Measurements from ENCODE around the gene SPDYE4.

Gene SPDYE4

DNA sequence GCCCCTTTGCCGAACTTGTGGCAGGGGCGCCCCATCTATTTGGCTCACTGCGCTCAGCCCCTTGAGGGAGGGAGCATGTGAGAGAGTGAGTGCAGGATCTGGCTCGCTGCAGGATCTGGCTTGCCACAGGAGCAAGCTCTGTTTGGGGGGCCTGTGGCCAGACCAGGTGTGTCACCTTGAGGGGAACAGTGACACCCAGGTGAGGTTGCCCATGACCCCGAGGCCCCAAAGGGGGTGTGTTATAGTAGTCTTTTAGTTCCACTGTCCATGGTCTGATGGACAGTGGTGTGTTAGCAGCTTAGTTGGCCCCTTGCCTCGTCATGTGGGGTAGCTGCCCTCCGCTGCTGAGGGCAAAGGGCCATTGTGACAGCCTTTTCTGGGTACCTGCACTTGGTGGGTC is 55.3 kb downstream of the SPDYE4 start:
- no peak for DNase-seq (ENCODE audit: low spot score)
- no peaks in the 10 kb centered on the region for H3K36me3 Mint-ChIP-seq (ENCODE audit: low read depth)
- H3K27me3 Mint-ChIP-seq (ENCODE audit: low read depth): peaks cover 16% of the 10 kb centered on the region
- H3K4me3 Mint-ChIP-seq: no peak overlapping the region
- H3K27ac Mint-ChIP-seq: no peak overlapping the region
- no peaks in the 10 kb centered on the region for H3K9me3 Mint-ChIP-seq
- peaks cover 2% of the 10 kb centered on the region for H3K4me1 Mint-ChIP-seq (ENCODE audit: low read depth)

DNA sequence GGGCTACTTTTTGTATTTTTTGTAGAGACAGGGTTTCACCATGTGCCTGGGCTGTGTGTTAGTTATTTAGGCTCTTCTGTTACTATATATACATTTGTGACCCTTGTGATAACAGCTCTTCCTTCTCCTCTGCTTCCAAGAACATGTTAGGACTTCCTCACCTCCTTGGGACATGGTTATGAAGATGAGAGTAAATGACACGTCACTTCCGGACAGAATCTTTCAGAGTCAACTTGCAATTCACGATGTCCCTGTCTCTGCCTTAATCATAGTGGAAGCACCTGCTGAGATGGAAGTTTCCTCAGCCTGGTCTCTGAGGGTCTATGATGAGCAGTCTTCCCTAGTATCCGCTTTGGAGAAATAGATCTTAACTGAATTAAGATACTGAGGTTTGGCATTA is 56.6 kb downstream of the SPDYE4 start:
- Mint-ChIP-seq H3K36me3 (ENCODE audit: low read depth) (no peaks in the 10 kb centered on the region), H3K9me3 (no peaks in the 10 kb centered on the region), H3K4me1 (ENCODE audit: low read depth) (peaks cover 2% of the 10 kb centered on the region), H3K4me3 (no peak overlapping the region), H3K27ac (no peak overlapping the region), H3K27me3 (ENCODE audit: low read depth) (peaks cover 14% of the 10 kb centered on the region)
- no peak for DNase-seq (ENCODE audit: low spot score)

DNA sequence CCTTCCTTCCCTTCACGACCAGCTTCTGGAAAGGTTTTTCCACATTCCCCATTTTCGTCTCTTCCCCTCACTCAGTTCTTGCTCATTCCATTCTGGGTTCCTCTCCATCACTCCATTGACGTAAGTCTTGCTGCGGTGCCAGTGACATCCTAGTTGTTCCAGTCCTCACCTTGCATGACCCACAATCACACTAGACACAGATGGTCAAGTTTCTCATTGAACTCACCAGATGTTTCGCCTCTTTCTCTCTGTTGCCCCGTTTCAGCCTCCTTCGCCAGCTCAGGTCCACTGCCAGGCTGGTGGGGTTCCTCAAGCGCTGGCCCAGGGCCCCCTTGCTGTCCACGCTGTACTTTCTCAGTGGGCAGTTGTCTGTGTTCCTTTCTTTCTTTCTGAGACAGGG is 57.1 kb downstream of the SPDYE4 start:
- Mint-ChIP-seq H3K27me3 (ENCODE audit: low read depth) (peaks cover 14% of the 10 kb centered on the region), H3K9me3 (no peaks in the 10 kb centered on the region), H3K4me1 (ENCODE audit: low read depth) (peaks cover 2% of the 10 kb centered on the region), H3K4me3 (no peak overlapping the region), H3K27ac (no peak overlapping the region), H3K36me3 (ENCODE audit: low read depth) (no peaks in the 10 kb centered on the region)
- DNase-seq (ENCODE audit: low spot score): no peak

All from T-helper 2 cell treated with Interferon-gamma antibody and Interleukin-4, amounts not matched to agents 5 μg/mL and 100 μg/mL, for 36 hours (primary cell).